Stimulated activated CD4-positive, alpha-beta T cell treated with anti-CD3 and anti-CD28 coated beads, TNF-alpha, amount 100 ng/mL, for 24 hours (primary cell): ENCODE measurements around the gene KRTAP3-2.
"Not testable (repeated sequence)": the region's sequence is repeated elsewhere in the genome, so short reads cannot be mapped to it uniquely, and the experiment has no call there.

ENCODE experiments used
- DNase-seq, 3 experiments: peaks; one replicate each; pipeline ENCODE4 v3.0.0-alpha.2; 2020; ENCODE audit warnings: low read depth in 3 of 3

Gene KRTAP3-2

GRCh38 chr17:40999563-40999962 is at the start of gene KRTAP3-2:
Gene KRTAP3-2 (minus strand): TSS chr17:40999906. CDS start chr17:40999853, 53 bp downstream.
- not testable (repeated sequence) for DNase-seq

- no peak for DNase-seq
Measured at GRCh38 chr17:41049110-41049509, 49.4 kb upstream of the KRTAP3-2 start.

- no peak for DNase-seq
Measured at GRCh38 chr17:41048441-41048840, 48.7 kb upstream of the KRTAP3-2 start.

- not testable (repeated sequence) for DNase-seq
Measured at GRCh38 chr17:41046735-41047465, 47.2 kb upstream of the KRTAP3-2 start, which contains the start of gene KRTAP2-1. Gene KRTAP2-1 (minus strand): TSS chr17:41047316. CDS start chr17:41047267, 49 bp downstream.

GRCh38 chr17:41042953-41043352 is 43.2 kb upstream of the KRTAP3-2 start:
- DNase-seq, result no peak

GRCh38 chr17:41040783-41041571 is 41.3 kb upstream of the KRTAP3-2 start, which contains the start of gene KRTAP1-1:
Gene KRTAP1-1 (minus strand): TSS chr17:41041450. CDS start chr17:41041397, 53 bp downstream.
- not testable (repeated sequence) for DNase-seq

- no peak for DNase-seq
Measured at GRCh38 chr17:41037853-41038350, 38.2 kb upstream of the KRTAP3-2 start.

GRCh38 chr17:41034346-41034935 is 34.7 kb upstream of the KRTAP3-2 start, which contains the start of gene KRTAP1-3:
Gene KRTAP1-3 (minus strand): TSS chr17:41034874. CDS start chr17:41034821, 53 bp downstream.
- not testable (repeated sequence) for DNase-seq

- no peak for DNase-seq
Measured at GRCh38 chr17:41029633-41030245, 30.0 kb upstream of the KRTAP3-2 start, which contains the start of gene KRTAP1-4. Gene KRTAP1-4 (minus strand): TSS chr17:41030195. CDS start chr17:41030078, 117 bp downstream.

GRCh38 chr17:41026715-41027471 is 27.2 kb upstream of the KRTAP3-2 start, which contains the start of gene KRTAP1-5:
Gene KRTAP1-5 (minus strand): TSS chr17:41027208. CDS start chr17:41027155, 53 bp downstream.
- no peak for DNase-seq

GRCh38 chr17:41024697-41025096 is 25.0 kb upstream of the KRTAP3-2 start:
- DNase-seq, result no peak

GRCh38 chr17:41020336-41020735 is 20.6 kb upstream of the KRTAP3-2 start:
- no peak for DNase-seq

GRCh38 chr17:41019415-41019814 is 19.7 kb upstream of the KRTAP3-2 start:
- no peak for DNase-seq

GRCh38 chr17:41018541-41018940 is 18.8 kb upstream of the KRTAP3-2 start:
- DNase-seq, result no peak

GRCh38 chr17:41016578-41017215 is 17.0 kb upstream of the KRTAP3-2 start:
- DNase-seq, result no peak

- DNase-seq, result no peak
Measured at GRCh38 chr17:41015454-41015853, 15.7 kb upstream of the KRTAP3-2 start.

GRCh38 chr17:41013606-41014005 is 13.9 kb upstream of the KRTAP3-2 start:
- no peak for DNase-seq

- DNase-seq, result no peak
Measured at GRCh38 chr17:41013181-41013580, 13.5 kb upstream of the KRTAP3-2 start.

GRCh38 chr17:41012326-41013120 is 12.8 kb upstream of the KRTAP3-2 start:
- DNase-seq, result no peak
